Sigmoid colon (tissue), 7 donors: Measurements from ENCODE around the gene CD83. TPM values are rescaled to one million over a fixed set of nuclear protein-coding genes. Genes with fewer than 3 reads are reported as not detected.

Source experiments
- DNase-seq: peaks from one replicate; pipeline ENCODE4 v3.0.0-alpha.2; 2019
- H3K27ac ChIP-seq, 4 donors: fragments of 200-600 bp; sonication (generic); one replicate each; pipeline ENCODE4 v1.5.1; 2016 to 2019; ENCODE audit warnings: mild to moderate bottlenecking in 1 of 4
- H3K27me3 ChIP-seq, 3 donors: fragments of 200-600 bp; sonication (generic); one replicate each; pipeline ENCODE4 v1.5.1; 2019; ENCODE audit warnings: mild to moderate bottlenecking in 1 of 3
- H3K36me3 ChIP-seq, 4 donors: fragments of 200-600 bp; sonication (generic); one replicate each; pipeline ENCODE4 v1.5.1; 2016 to 2019
- H3K4me1 ChIP-seq, 4 donors: fragments of 200-600 bp; sonication (generic); one replicate each; pipeline ENCODE4 v1.5.1; 2017 to 2019
- H3K4me3 ChIP-seq, 4 donors: fragments of 200-600 bp; sonication (generic); one replicate each; pipeline ENCODE4 v1.5.1; 2017 to 2019; ENCODE audit warnings: mild to moderate bottlenecking in 2 of 4, moderate library complexity in 1 of 4
- H3K9me3 ChIP-seq, 4 donors: fragments of 200-600 bp in 3 of 4; sonication (generic) in 3 of 4; one replicate each; pipeline versions ENCODE4 v1.5.1 to v1.6.1; 2013 to 2019
- CTCF ChIP-seq, 4 experiments: fragments of 450-650 bp in 3 of 4; fragments of 200-600 bp in 1 of 4; IDR thresholded peaks; one replicate each; pipeline ENCODE4 v1.5.1; 2016 to 2019; ENCODE audit warnings: antibody characterized with exemption in 4 of 4, mild to moderate bottlenecking in 3 of 4, moderate library complexity in 2 of 4
- EP300 ChIP-seq, 4 donors: sonication (generic); formaldehyde crosslinking; IDR thresholded peaks; one replicate each; pipeline ENCODE4 v1.6.1; 2017; ENCODE audit warnings: antibody characterized with exemption in 4 of 4
- POLR2A ChIP-seq, 2 donors: fragments of 450-650 bp; IDR thresholded peaks; one replicate each; pipeline ENCODE4 v1.6.1; 2016; ENCODE audit warnings: antibody characterized with exemption in 2 of 2, mild to moderate bottlenecking in 2 of 2, moderate library complexity in 2 of 2
- POLR2AphosphoS5 ChIP-seq, 4 donors: sonication (generic); formaldehyde crosslinking; IDR thresholded peaks; one replicate each; pipeline ENCODE4 v1.6.1; 2017; ENCODE audit warnings: antibody characterized with exemption in 4 of 4
- WGBS, 2 donors: extraction: QIAGEN DNeasy Blood & Tissue Kit; methylation state at CpG; one replicate each; pipeline ENCODE4 v1.1.7; 2013; 5-methylcytosine and 5-hydroxymethylcytosine counted together
- intact Hi-C: fragments of 100-400 bp; cut with DNase I; formaldehyde crosslinking; loops from one replicate; pipeline ENCODE4 v1.15.1; 2023
- polyA plus RNA-seq, 3 donors: library from polyadenylated mRNA; stranded (reverse); fragments of 200-250 nt; gene quantifications; one replicate each; pipeline ENCODE4 v1.2.3, GENCODE V29; 2013
- total RNA-seq, 4 donors: library from RNA; depleted of rRNA; stranded (reverse); fragments of >200 nt; gene quantifications; one replicate each; pipeline ENCODE4 v1.1.0, GENCODE V29; 2016
- donor health status: healthy with polysubstance abuse.
- donor health status: Bipolar disorder and iron deficiency.
- donor health status: healthy.

Gene CD83
- total and polyA plus RNA-seq, 7 donors, result 0.60 to 16.0 (median 1.6) TPM

- no peak overlapping the region for H3K4me3 ChIP-seq
- no peaks in the 10 kb centered on the region for H3K9me3 ChIP-seq
- TF ChIP-seq CTCF (IDR thresholded peaks at IDR 0.05), result no peak
- TF ChIP-seq POLR2A (IDR thresholded peaks at IDR 0.05), result no peak
- TF ChIP-seq POLR2AphosphoS5 (IDR thresholded peaks at IDR 0.05), result no peak
- TF ChIP-seq EP300 (IDR thresholded peaks at IDR 0.05), result no peak
- WGBS, 2 donors, result 73 to 90% methylated on average over 5 of the region's 5 CpGs
- no peaks in the 10 kb centered on the region for H3K36me3 ChIP-seq
- no peak overlapping the region for H3K27ac ChIP-seq
- intact Hi-C loops, result no loop called here
- DNase-seq, result no peak
- no peaks in the 10 kb centered on the region for H3K4me1 ChIP-seq
- no peaks in the 10 kb centered on the region for H3K27me3 ChIP-seq
Measured at GRCh38 chr6:14100966-14101365, 16.6 kb upstream of the CD83 start.

- TF ChIP-seq CTCF (IDR thresholded peaks at IDR 0.05), result no peak
- no peak for TF ChIP-seq POLR2AphosphoS5 (IDR thresholded peaks at IDR 0.05)
- Histone ChIP-seq H3K4me1 (no peaks in the 10 kb centered on the region), H3K27ac (no peak overlapping the region), H3K36me3 (no peaks in the 10 kb centered on the region), H3K4me3 (no peak overlapping the region), H3K9me3 (peaks cover 0 to 7% (median 2%) of the 10 kb centered on the region in 4 donors), H3K27me3 (peaks cover 0 to 5% (median 0%) of the 10 kb centered on the region in 3 donors)
- WGBS, 2 donors, result 92 to 97% methylated on average over 3 of the region's 3 CpGs
- intact Hi-C loops, result no loop called here
- no peak for DNase-seq
Measured at GRCh38 chr6:14102383-14102782, 15.2 kb upstream of the CD83 start.

GRCh38 chr6:14105547-14105946 lies 12.0 kb upstream of the CD83 start:
- WGBS, 2 donors, result 64 to 87% methylated on average over 1 of the region's 1 CpG
- Histone ChIP-seq H3K27me3 (peaks cover 0 to 7% (median 0%) of the 10 kb centered on the region in 3 donors), H3K4me3 (no peak overlapping the region), H3K9me3 (peaks cover 0 to 7% (median 2%) of the 10 kb centered on the region in 4 donors), H3K36me3 (no peaks in the 10 kb centered on the region), H3K4me1 (no peaks in the 10 kb centered on the region), H3K27ac (no peak overlapping the region)
- no peak for TF ChIP-seq POLR2A (IDR thresholded peaks at IDR 0.05)
- no peak for DNase-seq
- intact Hi-C loops, result no loop called here

GRCh38 chr6:14107000-14107399 lies 10.6 kb upstream of the CD83 start:
- peaks cover 0 to 7% (median 2%) of the 10 kb centered on the region in 4 donors for H3K9me3 ChIP-seq
- no peak for TF ChIP-seq CTCF (IDR thresholded peaks at IDR 0.05)
- no peak for TF ChIP-seq POLR2A (IDR thresholded peaks at IDR 0.05)
- no peak for TF ChIP-seq POLR2AphosphoS5 (IDR thresholded peaks at IDR 0.05)
- TF ChIP-seq EP300 (IDR thresholded peaks at IDR 0.05), result no peak
- no peak for DNase-seq
- H3K36me3 ChIP-seq, result no peaks in the 10 kb centered on the region
- peaks cover 0 to 7% (median 0%) of the 10 kb centered on the region in 3 donors for H3K27me3 ChIP-seq
- intact Hi-C loops, result no loop called here
- H3K27ac ChIP-seq, result no peak overlapping the region
- no peak overlapping the region for H3K4me3 ChIP-seq
- H3K4me1 ChIP-seq, result no peaks in the 10 kb centered on the region

- H3K27ac ChIP-seq, result no peak overlapping the region
- no peaks in the 10 kb centered on the region for H3K4me1 ChIP-seq
- intact Hi-C loops, result no loop called here
- peaks cover 0 to 7% (median 0%) of the 10 kb centered on the region in 3 donors for H3K27me3 ChIP-seq
- H3K36me3 ChIP-seq, result no peaks in the 10 kb centered on the region
- DNase-seq, result no peak
- no peak overlapping the region for H3K4me3 ChIP-seq
- no peak for TF ChIP-seq CTCF (IDR thresholded peaks at IDR 0.05)
- TF ChIP-seq POLR2A (IDR thresholded peaks at IDR 0.05), result no peak
- H3K9me3 ChIP-seq, result peaks cover 0 to 7% (median 2%) of the 10 kb centered on the region in 4 donors
- 88 to 89% methylated on average over 5 of the region's 5 CpGs for WGBS, 2 donors
Measured at GRCh38 chr6:14107711-14108494, 9.7 kb upstream of the CD83 start.
